Fibroblast of skin of left biceps (primary cell): ENCODE results near the gene PLA2G3.

ENCODE experiments used
- DNase-seq, 2 experiments: peaks; one replicate each; pipeline ENCODE4 v3.0.0-alpha.2; 2013; ENCODE audit warnings: low read depth in 2 of 2

Gene PLA2G3

GRCh38 chr22:31086703-31087330, 53.5 kb downstream of the PLA2G3 start:
- no peak for DNase-seq

- DNase-seq = no peak
Measured at GRCh38 chr22:31085928-31086327, 54.4 kb downstream of the PLA2G3 start.

- DNase-seq = no peak
Measured at GRCh38 chr22:31085493-31085824, 54.8 kb downstream of the PLA2G3 start.

- DNase-seq = peak; percentile 70 to 71
Measured at GRCh38 chr22:31084811-31085492, 55.4 kb downstream of the PLA2G3 start.
